Measurements from ENCODE around the gene YKT6. TPM values are rescaled to one million over a fixed set of nuclear protein-coding genes. Genes with fewer than 3 reads are reported as not detected.
A peak's percentile ranks its signal among the peaks of the same experiment; 100 is the strongest.

The YKT6 gene
- polyA plus RNA-seq, 1 experiment = 124 TPM

DNA sequence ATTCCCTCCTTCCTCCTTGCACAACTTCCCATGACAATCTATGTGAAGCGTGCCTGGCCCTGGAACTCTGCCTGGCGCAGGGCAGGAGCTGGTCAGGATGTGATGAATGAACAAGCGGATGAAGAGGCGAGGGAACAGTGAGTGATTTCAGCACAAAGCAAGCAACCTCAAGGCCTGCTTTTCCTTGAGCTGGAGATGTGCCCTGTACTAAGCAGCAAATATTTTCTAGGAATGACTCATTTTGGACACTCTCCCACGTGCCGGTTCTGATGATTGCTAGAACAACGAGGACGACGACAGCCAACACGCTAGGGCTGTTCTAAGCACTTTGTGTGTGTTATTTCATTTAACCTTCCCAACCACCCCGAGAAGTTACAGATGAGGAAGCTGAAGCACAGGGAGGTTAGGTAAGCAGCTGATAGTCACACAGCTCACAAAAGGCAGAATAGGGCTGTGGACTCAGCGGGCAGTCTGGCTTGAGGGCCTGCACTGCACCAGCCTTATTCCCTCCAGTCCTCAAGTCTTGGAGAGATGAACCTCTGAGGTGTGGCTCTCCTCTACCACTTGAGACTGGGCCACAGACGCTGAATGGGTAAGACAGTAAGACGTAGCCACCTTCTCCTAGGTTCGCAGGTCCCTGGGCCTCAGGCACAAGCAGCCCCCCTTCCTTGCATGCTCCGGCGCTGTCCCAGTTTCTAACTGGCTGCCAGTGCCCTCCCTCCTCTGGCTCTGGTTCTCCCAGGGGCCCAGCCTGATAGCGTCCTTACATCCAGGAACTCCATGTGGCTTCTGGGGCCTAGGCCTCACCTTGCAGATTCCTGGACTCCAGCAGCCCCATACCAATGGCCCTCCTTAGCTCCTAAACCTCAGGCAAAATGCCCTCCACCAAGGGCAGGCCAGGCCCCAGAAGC lies 59.0 kb downstream of the YKT6 start:
- Histone ChIP-seq H3K9me3 (ENCODE audit: control insufficient read depth, insufficient read depth, low read length) (peaks cover 5% of the 10 kb centered on the region), H3K27ac (ENCODE audit: low read depth, low read length) (peak overlapping the region; percentile 52), H3K27me3 (ENCODE audit: control insufficient read depth, insufficient read depth, low read length) (peaks cover 20% of the 10 kb centered on the region), H3K4me3 (ENCODE audit: low read depth, low read length) (no peak overlapping the region)
- peak; percentile 77 for DNase-seq (ENCODE audit: low read depth, low spot score)
- POLR2A ChIA-PET = interaction anchor here (0.6 to 0.7 kb wide), 2 partner anchors 577 to 684 kb away, joined by 5 to 8 read pairs; no protein-coding TSS in a partner anchor
- TF ChIP-seq, protein P1, sequence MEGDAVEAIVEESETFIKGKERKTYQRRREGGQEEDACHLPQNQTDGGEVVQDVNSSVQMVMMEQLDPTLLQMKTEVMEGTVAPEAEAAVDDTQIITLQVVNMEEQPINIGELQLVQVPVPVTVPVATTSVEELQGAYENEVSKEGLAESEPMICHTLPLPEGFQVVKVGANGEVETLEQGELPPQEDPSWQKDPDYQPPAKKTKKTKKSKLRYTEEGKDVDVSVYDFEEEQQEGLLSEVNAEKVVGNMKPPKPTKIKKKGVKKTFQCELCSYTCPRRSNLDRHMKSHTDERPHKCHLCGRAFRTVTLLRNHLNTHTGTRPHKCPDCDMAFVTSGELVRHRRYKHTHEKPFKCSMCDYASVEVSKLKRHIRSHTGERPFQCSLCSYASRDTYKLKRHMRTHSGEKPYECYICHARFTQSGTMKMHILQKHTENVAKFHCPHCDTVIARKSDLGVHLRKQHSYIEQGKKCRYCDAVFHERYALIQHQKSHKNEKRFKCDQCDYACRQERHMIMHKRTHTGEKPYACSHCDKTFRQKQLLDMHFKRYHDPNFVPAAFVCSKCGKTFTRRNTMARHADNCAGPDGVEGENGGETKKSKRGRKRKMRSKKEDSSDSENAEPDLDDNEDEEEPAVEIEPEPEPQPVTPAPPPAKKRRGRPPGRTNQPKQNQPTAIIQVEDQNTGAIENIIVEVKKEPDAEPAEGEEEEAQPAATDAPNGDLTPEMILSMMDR (IDR thresholded peaks at IDR 0.05; ENCODE audit: low read depth, low read length) = no peak
- CTCF ChIA-PET = interaction anchor here (0.5 to 1.6 kb wide), 5 partner anchors 15 to 800 kb away, joined by 3 to 8 read pairs (median 3); no protein-coding TSS in a partner anchor

DNA sequence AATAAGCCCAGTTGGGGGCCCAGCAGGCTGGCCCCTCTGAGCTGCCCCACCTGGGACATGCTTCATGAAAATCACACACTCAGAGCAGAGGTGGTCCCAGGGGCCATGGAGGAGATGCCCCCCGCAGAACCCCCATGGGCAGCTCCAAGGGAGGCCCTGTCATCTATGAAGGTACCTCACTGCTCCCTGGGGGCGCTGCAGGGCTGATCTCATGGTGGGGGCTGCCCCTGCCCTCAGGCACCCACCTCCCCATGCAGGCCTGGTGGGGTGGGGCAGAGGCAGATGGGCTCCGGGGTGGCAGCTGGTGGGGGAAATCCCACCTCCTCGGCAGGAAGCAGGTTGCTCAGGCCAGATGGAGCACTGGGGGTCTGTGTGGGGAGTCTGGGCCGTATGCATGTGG lies 60.5 kb downstream of the YKT6 start:
- H3K27me3 ChIP-seq (ENCODE audit: control insufficient read depth, insufficient read depth, low read length) = peaks cover 32% of the 10 kb centered on the region
- H3K4me3 ChIP-seq (ENCODE audit: low read depth, low read length) = no peak overlapping the region
- no peak overlapping the region for H3K27ac ChIP-seq (ENCODE audit: low read depth, low read length)
- no peak for DNase-seq (ENCODE audit: low read depth, low spot score)
- TF ChIP-seq, protein P1 (IDR thresholded peaks at IDR 0.05; ENCODE audit: low read depth, low read length) = no peak
- ChIA-PET CTCF (interaction anchor here (1.4 kb wide), 1 partner anchor 304 kb away, joined by 3 read pairs; no protein-coding TSS in a partner anchor), POLR2A (no interaction called here)
- H3K9me3 ChIP-seq (ENCODE audit: control insufficient read depth, insufficient read depth, low read length) = peaks cover 5% of the 10 kb centered on the region

DNA sequence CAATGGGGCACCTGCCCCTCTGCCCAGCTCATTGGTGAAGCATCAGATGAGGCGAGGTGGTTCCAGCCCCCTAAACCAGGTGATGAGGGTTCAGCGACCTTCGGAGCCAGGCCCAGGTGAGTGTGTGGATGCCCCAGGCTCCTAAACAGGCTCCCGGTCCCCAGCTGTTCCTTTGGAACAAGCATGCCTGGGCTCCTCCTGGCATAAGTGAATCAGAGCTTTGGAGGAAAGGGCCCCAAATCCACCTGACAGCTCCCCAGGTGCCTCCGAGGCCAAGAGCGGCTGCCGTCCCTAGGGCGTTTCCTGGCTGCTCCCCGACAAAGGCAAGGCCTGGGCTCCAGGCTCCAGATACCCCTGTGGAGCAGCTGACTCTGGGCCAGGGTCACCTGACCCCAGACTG lies 61.3 kb downstream of the YKT6 start:
- no peak overlapping the region for H3K4me3 ChIP-seq (ENCODE audit: low read depth, low read length)
- no peak overlapping the region for H3K27ac ChIP-seq (ENCODE audit: low read depth, low read length)
- CTCF ChIA-PET = interaction anchor here (0.6 to 1.4 kb wide), 2 partner anchors 243 to 303 kb away, joined by 3 to 4 read pairs; no protein-coding TSS in a partner anchor
- peaks cover 40% of the 10 kb centered on the region for H3K27me3 ChIP-seq (ENCODE audit: control insufficient read depth, insufficient read depth, low read length)
- POLR2A ChIA-PET = no interaction called here
- TF ChIP-seq, protein P1 (IDR thresholded peaks at IDR 0.05; ENCODE audit: low read depth, low read length) = no peak
- peaks cover 5% of the 10 kb centered on the region for H3K9me3 ChIP-seq (ENCODE audit: control insufficient read depth, insufficient read depth, low read length)
- DNase-seq (ENCODE audit: low read depth, low spot score) = no peak

DNA sequence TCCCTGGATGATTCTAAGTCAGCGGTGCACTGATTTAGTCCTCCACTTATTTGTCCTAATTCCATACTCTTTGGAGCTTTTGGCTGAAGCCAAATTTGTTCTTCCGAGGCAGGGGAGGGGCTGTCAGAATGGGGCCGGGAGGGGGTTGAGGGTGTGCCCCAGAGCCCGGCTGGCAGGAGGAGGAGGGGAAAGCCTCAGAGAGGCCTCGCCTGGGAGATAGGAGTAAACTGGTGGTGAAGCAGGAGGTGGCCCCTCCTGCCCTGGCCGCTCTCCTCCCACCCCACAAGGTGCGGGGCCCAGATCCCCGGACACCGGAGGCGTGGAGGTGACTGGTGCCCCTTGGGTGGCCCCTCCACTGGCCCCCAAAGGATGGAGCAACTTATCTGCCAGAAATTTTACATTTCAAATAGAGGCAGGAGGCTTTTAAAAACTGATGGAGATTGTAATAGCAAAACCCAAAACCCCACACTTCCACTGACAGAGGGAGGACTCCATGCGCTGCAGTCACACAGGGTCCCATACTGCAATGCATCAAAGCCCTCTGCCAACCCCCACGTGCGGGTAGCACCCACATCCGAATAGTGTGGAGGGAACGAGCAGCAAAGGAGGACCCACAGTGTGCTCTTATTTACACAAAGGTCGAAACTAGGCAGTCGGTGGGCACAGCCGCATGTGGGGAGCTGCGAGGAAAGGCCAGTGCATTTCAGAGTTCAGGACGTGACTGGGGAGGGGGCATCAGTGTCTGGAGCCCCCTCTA lies 62.7 kb downstream of the YKT6 start:
- DNase-seq (ENCODE audit: low read depth, low spot score) = no peak
- H3K4me3 ChIP-seq (ENCODE audit: low read depth, low read length) = no peak overlapping the region
- peaks cover 5% of the 10 kb centered on the region for H3K9me3 ChIP-seq (ENCODE audit: control insufficient read depth, insufficient read depth, low read length)
- H3K27ac ChIP-seq (ENCODE audit: low read depth, low read length) = no peak overlapping the region
- TF ChIP-seq, protein P1 (IDR thresholded peaks at IDR 0.05; ENCODE audit: low read depth, low read length) = no peak
- peaks cover 50% of the 10 kb centered on the region for H3K27me3 ChIP-seq (ENCODE audit: control insufficient read depth, insufficient read depth, low read length)
- ChIA-PET POLR2A (no interaction called here), CTCF (no interaction called here)

Other genes with a start within 250 kb of the YKT6 start
- not detected in 2 replicates for gene SPDYE1, start 203.1 kb upstream of the YKT6 start, polyA plus RNA-seq (2011; rRNA removed)
- gene DBNL, start 156.3 kb upstream of the YKT6 start, polyA plus RNA-seq (2011; rRNA removed) = 76.1 and 93.8 TPM in 2 replicates
- gene PGAM2, start 135.4 kb upstream of the YKT6 start, polyA plus RNA-seq (2011; rRNA removed) = not detected in 2 replicates
- gene POLM, start 118.4 kb upstream of the YKT6 start, polyA plus RNA-seq (2011; rRNA removed) = 4.6 and 5.1 TPM in 2 replicates
- gene AEBP1, start 96.6 kb upstream of the YKT6 start, polyA plus RNA-seq (2011; rRNA removed) = 18.5 and 30.7 TPM in 2 replicates
- gene POLD2, start 77.4 kb upstream of the YKT6 start, polyA plus RNA-seq (2011; rRNA removed) = 64.8 and 79.6 TPM in 2 replicates
- not detected in 2 replicates for gene MYL7, start 59.6 kb upstream of the YKT6 start, polyA plus RNA-seq (2011; rRNA removed)
- 0.35 and 0.47 TPM in 2 replicates for gene GCK, start 11.5 kb upstream of the YKT6 start, polyA plus RNA-seq (2011; rRNA removed)
- 0.12 TPM in 1 of 2 replicates, not detected in the other for gene CAMK2B, start 124.6 kb downstream of the YKT6 start, polyA plus RNA-seq (2011; rRNA removed)